Measurements from ENCODE around the gene ZNF711.
A peak's percentile ranks its signal among the peaks of the same experiment; 100 is the strongest.
"Not testable (repeated sequence)": the region's sequence is repeated elsewhere in the genome, so short reads cannot be mapped to it uniquely, and the experiment has no call there.

ZNF711 gene

DNA sequence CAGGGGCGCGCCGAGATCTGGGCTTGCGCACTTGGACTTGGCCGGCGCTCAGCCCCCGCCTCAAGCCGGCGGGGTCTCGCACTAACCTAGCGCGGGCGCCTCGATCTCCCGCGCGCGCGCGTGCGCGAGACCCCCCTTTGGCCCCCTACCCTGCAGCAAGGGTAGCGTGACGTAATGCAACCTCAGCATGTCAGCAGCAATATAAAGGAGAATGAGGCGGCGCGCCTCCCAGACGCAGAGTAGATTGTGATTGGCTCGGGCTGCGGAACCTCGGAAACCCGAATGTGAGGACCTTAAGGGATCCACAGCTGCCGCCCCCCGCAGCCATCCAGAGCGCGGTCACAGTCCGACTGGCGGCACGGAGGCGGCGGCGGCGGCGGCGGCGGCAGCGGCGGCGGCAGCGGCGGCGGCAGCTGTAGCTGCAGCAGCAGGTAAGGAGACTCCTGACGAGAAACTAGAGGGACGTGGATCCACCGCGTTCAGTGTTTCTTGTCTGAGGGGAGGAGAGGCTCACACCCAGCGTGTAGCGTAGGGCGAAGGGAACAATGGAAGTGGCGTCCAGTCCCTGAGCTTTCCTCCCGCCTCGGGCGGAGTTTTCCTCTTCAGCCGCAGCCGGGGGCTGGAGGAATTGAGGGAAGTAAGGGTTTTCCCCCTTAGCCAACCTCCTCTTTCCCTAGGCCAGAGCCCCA is at the start of gene ZNF711, which contains the start of gene SATL1:
Gene ZNF711 (plus strand): TSS at position 231 of the 689 bp plus-strand sequence. CDS start 3,582 bp downstream, outside the sequence.
Gene SATL1 (minus strand): TSS at position 19 of the 689 bp plus-strand sequence. CDS start 134,811 bp downstream, outside the sequence.
- DNase-seq, result peak; percentile 84

DNA sequence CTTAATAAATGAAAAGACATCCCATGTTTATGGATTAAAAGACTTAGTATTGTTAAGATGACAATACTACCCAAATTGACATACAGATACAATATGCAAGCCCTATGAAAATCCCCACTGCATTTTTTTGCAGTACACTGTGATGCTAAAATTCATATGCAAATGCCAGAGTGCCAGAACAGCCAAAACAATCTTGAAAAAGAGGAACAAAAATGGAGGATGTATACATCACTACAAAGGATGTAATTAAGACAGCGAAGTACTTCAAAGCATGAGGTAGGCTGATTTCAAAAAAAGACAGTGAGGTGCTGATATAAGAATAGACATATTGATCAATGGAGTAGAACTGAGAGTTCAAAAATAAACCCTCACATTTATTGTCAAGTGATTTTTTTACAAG is 47.5 kb upstream of the ZNF711 start:
- no peak for DNase-seq

DNA sequence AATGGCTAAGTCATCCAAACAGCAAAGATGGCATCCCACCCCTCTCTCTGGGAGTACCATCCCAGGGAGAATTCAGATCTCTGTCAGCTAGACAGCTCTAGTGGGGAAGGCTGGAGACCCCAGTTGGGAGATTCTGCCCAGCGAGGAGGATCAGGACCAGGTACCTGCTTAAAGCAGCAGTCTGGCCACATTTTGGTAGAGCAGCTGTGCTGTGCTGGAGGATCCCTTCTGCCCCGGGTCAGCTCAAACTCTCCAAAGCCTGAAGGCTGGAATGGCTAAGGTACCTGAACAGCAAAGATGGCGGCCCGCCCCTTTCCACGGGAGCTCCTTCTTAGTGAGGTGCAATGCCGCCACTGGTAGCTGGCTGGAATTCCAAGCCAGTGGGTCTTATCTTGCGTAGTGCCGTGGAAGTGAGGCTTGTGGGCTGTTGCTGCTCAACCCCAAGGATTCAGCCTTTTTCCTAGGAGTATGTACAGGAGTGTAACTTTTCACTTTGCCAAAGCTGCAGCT is 40.3 kb upstream of the ZNF711 start:
- DNase-seq, result no peak

DNA sequence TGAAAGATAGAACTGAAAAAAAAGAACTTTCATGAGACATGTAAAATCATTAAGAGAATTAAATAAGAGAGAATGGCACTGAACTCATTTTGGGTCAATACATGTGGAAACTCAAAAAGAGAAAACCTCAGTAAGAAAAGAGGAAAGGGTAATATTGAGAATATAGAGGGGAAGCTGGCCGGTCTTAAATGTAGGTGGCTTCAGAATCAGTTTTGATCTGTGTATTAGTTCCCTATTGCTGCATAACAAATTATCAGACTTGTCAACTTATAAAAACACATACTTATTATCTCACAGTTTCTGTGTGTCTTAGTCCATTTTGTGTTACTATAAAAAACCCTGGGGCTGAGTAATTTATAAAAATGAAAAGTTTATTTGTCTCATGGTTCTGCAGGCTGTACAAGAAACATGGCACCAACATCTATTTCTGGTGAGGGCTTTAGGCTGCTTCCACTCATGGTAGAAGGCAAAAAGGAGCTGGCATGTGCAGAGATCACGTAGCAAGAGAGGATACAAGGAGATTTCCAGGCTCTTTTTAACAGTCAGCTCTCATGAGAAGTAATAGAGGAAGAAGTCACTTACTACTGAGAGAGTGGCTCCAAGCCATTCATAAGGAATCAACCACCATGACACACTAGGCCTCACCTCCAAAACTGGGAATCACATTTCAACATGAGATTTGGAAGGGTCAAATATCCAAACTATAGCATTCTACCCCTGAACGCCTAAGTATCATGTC is 29.8 kb upstream of the ZNF711 start:
- no peak for DNase-seq

DNA sequence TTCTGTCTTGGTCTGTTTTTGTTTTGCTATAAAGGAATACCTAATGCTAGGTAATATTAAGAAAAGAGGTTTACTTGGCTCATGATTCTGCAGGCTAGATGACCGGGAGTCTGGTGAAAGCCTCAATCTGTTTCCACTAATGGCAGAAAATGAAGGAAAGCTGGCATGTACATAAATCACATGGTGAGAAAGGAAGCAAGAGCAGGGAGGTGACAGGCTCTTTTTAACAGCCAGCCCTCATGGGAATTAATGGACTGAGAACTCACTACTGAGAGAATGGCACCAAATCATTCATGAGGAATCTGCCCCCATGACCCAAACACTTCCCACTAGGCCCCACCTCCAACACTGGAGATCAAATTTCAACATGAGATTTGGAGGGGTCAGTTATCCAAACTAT is 27.8 kb upstream of the ZNF711 start:
- no peak for DNase-seq

DNA sequence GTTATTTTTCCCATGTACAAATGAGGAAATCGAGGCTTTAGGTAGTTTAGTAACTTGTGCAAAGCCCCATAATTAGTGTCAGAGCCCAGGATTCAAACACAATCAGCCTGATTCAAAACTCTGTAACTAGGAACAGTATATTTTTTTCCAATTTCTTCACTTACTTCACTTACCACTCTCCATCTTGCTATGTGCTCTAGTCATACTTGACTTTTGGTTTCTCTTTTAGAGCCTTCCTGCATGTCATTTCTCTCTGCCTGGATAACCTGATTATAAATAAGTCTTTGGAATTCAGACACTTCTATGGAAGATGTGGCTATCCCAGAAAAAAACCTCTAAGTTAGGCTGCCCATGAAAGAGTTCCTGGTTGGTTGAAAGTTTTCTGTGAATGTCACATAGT is 22.4 kb upstream of the ZNF711 start:
- no peak for DNase-seq

DNA sequence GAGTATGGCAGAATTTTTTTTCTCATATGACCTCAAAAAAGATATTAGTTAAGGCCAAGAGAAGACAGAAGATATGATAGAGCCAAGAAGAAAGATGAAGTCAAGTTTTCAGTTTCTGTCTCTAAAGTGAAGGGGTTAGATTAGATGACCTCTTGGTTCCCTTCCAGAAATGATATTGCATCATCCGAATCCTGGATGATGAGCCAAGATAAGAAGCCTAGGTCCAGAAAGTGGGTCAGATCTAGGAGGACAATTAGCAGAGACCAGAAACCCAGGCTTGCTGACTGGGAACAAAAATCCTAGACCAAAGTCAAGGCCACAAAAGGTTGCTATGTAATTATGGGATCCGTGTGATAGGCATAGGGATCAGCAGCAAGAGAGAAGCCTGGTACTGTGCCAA is 20.4 kb upstream of the ZNF711 start:
- no peak for DNase-seq

DNA sequence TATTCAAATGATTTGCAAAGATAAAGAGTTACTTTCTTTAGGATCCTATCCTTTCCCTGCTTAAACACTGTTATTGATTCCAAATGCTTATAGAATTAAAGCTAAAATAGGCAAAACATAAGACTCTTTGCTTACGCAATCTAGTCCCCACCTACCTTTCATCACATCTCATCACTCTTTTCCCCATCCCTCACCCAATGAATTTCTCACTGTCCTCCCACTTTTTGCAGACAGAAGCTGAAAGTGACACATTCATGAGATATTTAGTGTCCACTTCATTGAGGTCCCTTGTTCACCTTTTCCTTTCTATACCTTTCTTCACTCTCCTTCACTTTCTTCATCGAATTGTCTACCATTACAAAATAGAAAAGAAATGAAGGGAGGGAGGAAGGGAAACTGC is 636 bp upstream of the ZNF711 start:
- DNase-seq, result no peak

DNA sequence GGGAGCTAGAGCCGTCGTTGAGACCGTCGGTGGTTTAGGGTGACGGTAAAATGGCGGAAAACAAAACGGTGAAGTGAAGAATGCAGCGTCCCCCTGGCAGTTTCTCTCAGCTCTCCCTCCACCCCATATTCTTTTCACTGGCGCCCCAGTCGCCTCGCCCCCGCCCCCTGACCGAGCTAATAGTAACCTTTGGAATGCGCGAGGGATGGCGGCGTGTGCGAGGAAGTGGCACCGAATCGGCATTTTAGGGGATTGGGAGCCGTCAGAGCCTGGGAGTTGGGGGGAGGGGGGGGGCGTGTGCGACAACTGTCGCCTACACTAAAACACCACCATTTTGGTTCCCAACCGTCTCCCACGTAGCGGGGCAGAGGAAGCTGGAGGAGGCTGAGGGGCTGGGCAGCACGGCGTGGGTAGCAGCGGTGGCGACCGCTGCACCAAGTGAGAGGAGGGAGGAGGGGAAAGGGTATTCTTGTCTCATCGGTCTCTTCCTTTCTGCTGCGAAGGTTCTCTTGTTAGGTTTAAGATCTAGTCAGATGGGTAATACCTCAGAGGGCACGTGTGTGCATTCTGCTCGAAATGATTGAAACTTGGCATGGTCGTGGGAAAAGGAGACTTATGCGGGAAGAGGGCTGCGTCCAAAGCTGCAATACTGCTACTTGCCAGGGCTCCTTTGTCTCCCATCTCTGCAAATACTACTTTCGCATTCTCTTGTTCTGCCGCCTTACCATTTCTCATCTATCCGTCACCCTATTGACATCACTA is 840 bp downstream of the ZNF711 start:
- peak; percentile 29 for DNase-seq

DNA sequence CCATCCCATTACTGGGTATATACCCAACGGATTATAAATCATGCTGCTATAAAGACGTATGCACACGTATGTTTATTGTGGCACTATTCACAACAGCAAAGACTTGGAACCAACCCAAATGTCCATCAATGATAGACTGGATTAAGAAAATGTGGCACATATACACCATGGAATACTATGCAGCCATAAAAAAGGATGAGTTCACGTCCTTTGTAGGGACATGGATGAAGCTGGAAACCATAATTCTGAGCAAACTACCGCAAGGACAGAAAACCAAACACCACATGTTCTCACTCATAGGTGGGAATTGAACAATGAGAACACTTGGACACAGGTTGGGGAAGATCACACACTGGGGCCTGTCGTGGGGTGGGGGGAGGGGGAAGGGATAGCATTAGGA is 41.5 kb downstream of the ZNF711 start:
- DNase-seq, result not testable (repeated sequence)

DNA sequence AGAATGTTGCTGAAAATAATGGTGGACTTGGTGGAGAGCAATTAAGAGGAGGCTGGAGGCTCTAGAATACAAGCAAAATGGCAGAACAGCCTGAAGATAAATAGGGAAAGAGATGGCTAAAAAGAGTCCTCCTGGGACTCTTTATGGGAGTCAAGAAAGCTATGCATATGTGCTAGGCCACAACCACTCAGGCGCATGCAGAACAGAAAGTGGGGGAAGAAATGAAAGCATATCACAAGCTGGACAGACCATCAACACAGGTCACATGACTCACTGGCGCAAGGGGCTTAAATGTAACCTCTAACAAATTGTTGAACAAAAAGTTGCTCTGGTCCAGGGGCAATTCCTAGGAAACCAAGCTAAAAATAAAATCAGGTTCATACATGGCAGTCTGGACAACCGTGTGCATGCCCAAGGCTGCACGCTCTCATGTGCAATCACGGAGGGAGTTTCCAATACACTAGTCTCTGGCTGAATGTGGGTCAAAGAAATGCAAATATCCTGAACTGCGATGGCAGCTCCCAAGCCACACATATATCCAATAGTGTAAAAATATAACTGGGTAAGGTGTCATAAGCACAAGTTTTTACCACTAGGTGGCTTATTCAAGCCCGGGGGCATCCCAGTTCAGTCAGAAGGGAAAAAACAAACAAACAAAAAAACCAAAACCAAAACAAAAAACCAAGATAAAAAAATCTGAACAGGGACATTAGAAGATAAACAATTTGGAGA is 45.4 kb downstream of the ZNF711 start:
- no peak for DNase-seq

DNA sequence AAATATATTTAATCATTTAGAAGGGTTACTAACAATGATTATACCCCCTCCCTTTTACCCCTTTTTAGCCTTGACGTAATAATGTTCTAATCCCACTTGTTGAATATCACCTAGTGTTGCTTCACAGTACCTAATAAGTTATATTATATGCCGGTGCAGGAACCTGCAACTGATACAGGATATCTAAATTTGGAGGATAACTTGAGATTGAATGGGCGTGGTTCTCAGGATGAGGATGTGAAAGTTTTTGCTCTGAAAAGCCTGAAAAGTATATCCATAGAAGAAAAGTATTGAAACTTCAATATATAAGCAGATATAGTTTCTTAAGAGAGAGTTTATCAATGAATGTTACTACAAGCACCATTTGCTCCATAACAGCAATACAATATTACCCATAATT is 59.8 kb downstream of the ZNF711 start:
- DNase-seq, result no peak

DNA sequence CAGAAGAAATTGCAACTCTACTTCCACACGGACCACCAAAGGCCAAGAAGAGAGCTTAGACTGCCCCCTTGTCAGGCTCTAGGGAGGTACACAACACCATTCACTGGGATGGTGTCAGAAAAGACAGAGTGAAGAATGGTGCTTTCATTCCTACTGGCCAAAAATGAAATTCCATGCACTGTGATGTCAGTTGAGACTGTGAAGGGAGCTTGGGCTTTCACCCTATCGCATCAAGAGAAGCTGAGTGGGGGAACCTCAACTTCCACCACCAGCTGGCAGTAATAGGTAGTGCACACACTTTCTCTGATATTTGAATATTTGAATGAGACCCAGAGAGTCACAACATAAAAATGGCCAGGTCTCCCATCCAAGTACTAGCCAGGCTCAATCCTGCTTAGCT is 65.9 kb downstream of the ZNF711 start:
- no peak for DNase-seq

DNA sequence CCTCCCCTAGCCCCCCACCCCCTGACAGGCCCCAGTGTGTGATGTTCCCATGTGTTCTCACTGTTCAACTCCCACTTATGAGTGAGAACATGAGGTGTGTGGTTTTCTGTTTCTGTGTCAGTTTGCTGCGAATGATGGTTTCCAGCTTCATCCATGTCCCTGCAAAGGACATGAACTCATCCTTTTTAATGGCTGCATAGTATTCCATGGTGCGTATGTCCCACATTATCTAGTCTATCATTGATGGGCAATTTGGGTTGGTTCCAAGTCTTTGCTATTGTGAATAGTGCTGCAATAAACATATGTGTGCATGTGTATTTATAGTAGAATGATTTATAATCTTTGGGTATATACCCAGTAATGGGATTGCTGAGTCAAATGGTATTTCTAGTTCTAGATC is 67.6 kb downstream of the ZNF711 start:
- DNase-seq, result not testable (repeated sequence)

Data from DMS79 treated with DMSO at 0.1 percent for 48 hours (cell line).